Adrenal gland (tissue), 5 donors: ENCODE data around the gene MSRB2.

Source experiments
- POLR2A ChIP-seq, 2 donors: fragments of 450-650 bp; IDR thresholded peaks; one replicate each; pipeline ENCODE4 v1.6.1; 2017; ENCODE audit warnings: antibody characterized with exemption in 2 of 2, mild to moderate bottlenecking in 2 of 2, moderate library complexity in 1 of 2
- TF ChIP-seq, protein P1 (sequence below), 6 experiments: fragments of 450-650 bp in 4 of 6; fragments of 200-600 bp in 2 of 6; sonication (generic) in 1 of 6; IDR thresholded peaks; 1 replicate in 5 of 6; 2 replicates in 1 of 6; pipeline versions ENCODE4 v1.5.1 to v1.8.0; 2016 to 2021; ENCODE audit warnings: antibody characterized with exemption in 6 of 6, mild to moderate bottlenecking in 2 of 6, moderate library complexity in 1 of 6
- donor health status: DM: no; HTN: no; CAD: no.

- TF ChIP-seq, protein P1, sequence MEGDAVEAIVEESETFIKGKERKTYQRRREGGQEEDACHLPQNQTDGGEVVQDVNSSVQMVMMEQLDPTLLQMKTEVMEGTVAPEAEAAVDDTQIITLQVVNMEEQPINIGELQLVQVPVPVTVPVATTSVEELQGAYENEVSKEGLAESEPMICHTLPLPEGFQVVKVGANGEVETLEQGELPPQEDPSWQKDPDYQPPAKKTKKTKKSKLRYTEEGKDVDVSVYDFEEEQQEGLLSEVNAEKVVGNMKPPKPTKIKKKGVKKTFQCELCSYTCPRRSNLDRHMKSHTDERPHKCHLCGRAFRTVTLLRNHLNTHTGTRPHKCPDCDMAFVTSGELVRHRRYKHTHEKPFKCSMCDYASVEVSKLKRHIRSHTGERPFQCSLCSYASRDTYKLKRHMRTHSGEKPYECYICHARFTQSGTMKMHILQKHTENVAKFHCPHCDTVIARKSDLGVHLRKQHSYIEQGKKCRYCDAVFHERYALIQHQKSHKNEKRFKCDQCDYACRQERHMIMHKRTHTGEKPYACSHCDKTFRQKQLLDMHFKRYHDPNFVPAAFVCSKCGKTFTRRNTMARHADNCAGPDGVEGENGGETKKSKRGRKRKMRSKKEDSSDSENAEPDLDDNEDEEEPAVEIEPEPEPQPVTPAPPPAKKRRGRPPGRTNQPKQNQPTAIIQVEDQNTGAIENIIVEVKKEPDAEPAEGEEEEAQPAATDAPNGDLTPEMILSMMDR (IDR thresholded peaks at IDR 0.05): peak; percentile 47 to 86 (median 66)
- no peak for TF ChIP-seq POLR2A (IDR thresholded peaks at IDR 0.05)
Measured at GRCh38 chr10:23067939-23068775, 27.2 kb upstream of the MSRB2 start.
